Uterus (tissue), 4 donors: ENCODE data around the gene ATP6V0C. TPM values are rescaled to one million over a fixed set of nuclear protein-coding genes. Genes with fewer than 3 reads are reported as not detected.
A peak's percentile ranks its signal among the peaks of the same experiment; 100 is the strongest.

Experiments
- DNase-seq, 2 donors: peaks; one replicate each; pipeline ENCODE4 v3.0.0-alpha.2; 2019 to 2020
- H3K27ac ChIP-seq, 2 donors: fragments of 200-600 bp; sonication (generic); 1 replicate in 1 of 2; 2 replicates in 1 of 2; pipeline ENCODE4 v1.5.1; 2016 to 2018
- H3K27me3 ChIP-seq, 2 donors: fragments of 200-600 bp; sonication (generic); one replicate each; pipeline ENCODE4 v1.5.1; 2018 to 2019; ENCODE audit warnings: control low read depth in 1 of 2
- H3K36me3 ChIP-seq, 2 donors: fragments of 200-600 bp; sonication (generic); one replicate each; pipeline ENCODE4 v1.5.1; 2019; ENCODE audit warnings: control low read depth in 1 of 2
- H3K4me1 ChIP-seq, 2 donors: fragments of 200-600 bp; sonication (generic); one replicate each; pipeline ENCODE4 v1.5.1; 2018 to 2019; ENCODE audit warnings: control low read depth in 1 of 2
- H3K4me3 ChIP-seq, 2 donors: fragments of 200-600 bp; sonication (generic); 1 replicate in 1 of 2; 2 replicates in 1 of 2; pipeline ENCODE4 v1.5.1; 2018 to 2019; ENCODE audit warnings: mild to moderate bottlenecking in 1 of 2
- H3K9me3 ChIP-seq, 2 donors: fragments of 200-600 bp; sonication (generic); one replicate each; pipeline ENCODE4 v1.5.1; 2019; ENCODE audit warnings: control low read depth in 1 of 2
- CTCF ChIP-seq, 4 experiments: fragments of 200-600 bp in 2 of 4; fragments of 450-650 bp in 2 of 4; sonication (generic) in 2 of 4; IDR thresholded peaks; one replicate each; pipeline ENCODE4 v1.5.1; 2016 to 2019; ENCODE audit warnings: antibody characterized with exemption in 4 of 4, mild to moderate bottlenecking in 2 of 4, moderate library complexity in 1 of 4
- POLR2A ChIP-seq, 2 donors: fragments of 450-650 bp; IDR thresholded peaks; one replicate each; pipeline ENCODE4 v1.6.1; 2016; ENCODE audit warnings: antibody characterized with exemption in 2 of 2, mild to moderate bottlenecking in 1 of 2, moderate library complexity in 1 of 2
- intact Hi-C: fragments of 100-400 bp; cut with DNase I; formaldehyde crosslinking; loops from one replicate; pipeline ENCODE4 v1.15.1; 2023; ENCODE audit warnings: low total_unique reads
- total RNA-seq, 4 donors: library from RNA; depleted of rRNA in 3 of 4; stranded (reverse); fragments of >200 nt in 3 of 4; gene quantifications; one replicate each; pipeline versions ENCODE4 v1.1.0 to v1.2.4, GENCODE V29; 2014 to 2023
- donor health status: DM: yes; HTN: yes; CAD: no.

Gene ATP6V0C
- total RNA-seq, 4 donors from 2014 or later, result 14.3 to 126 (median 41.4) TPM

GRCh38 chr16:2526135-2526534, 12.4 kb downstream of the ATP6V0C start:
- H3K9me3 ChIP-seq, result no peaks in the 10 kb centered on the region
- no peak overlapping the region for H3K27ac ChIP-seq
- no peak overlapping the region for H3K4me3 ChIP-seq
- peaks cover 0 to 3% of the 10 kb centered on the region in 2 donors for H3K4me1 ChIP-seq
- H3K36me3 ChIP-seq, result no peaks in the 10 kb centered on the region
- H3K27me3 ChIP-seq, result no peaks in the 10 kb centered on the region
- TF ChIP-seq CTCF (IDR thresholded peaks at IDR 0.05), result no peak
- no peak for TF ChIP-seq POLR2A (IDR thresholded peaks at IDR 0.05)
- DNase-seq, result no peak
- intact Hi-C loops, result no loop called here

GRCh38 chr16:2527071-2527783, 13.5 kb downstream of the ATP6V0C start:
- intact Hi-C loops, result no loop called here
- no peak for DNase-seq
- H3K36me3 ChIP-seq, result no peaks in the 10 kb centered on the region
- TF ChIP-seq POLR2A (IDR thresholded peaks at IDR 0.05) (no peak), CTCF (IDR thresholded peaks at IDR 0.05) (no peak)
- H3K27ac ChIP-seq, result no peak overlapping the region
- no peak overlapping the region for H3K4me3 ChIP-seq
- H3K4me1 ChIP-seq, result no peaks in the 10 kb centered on the region
- no peaks in the 10 kb centered on the region for H3K9me3 ChIP-seq
- H3K27me3 ChIP-seq, result no peaks in the 10 kb centered on the region

DNA sequence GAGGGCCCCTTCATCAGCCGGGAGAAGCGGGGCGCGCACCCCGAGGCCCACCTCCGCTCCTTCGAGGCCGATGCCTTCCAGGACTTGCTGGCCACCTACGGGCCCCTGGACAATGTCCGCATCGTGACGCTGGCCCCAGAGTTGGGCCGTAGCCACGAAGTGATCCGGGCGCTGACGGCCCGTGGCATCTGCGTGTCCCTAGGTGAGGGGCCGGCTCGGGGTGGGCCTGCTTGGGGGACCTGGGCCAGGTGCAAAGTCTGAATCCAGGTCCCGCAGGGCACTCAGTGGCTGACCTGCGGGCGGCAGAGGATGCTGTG, 14.0 kb downstream of the ATP6V0C start:
- Histone ChIP-seq H3K4me1 (no peaks in the 10 kb centered on the region), H3K4me3 (no peak overlapping the region), H3K27ac (no peak overlapping the region), H3K9me3 (no peaks in the 10 kb centered on the region), H3K36me3 (no peaks in the 10 kb centered on the region), H3K27me3 (no peaks in the 10 kb centered on the region)
- intact Hi-C loops, result no loop called here
- no peak for TF ChIP-seq POLR2A (IDR thresholded peaks at IDR 0.05)
- no peak for TF ChIP-seq CTCF (IDR thresholded peaks at IDR 0.05)
- DNase-seq, result peak in 1 of 2 donors; percentile 18

DNA sequence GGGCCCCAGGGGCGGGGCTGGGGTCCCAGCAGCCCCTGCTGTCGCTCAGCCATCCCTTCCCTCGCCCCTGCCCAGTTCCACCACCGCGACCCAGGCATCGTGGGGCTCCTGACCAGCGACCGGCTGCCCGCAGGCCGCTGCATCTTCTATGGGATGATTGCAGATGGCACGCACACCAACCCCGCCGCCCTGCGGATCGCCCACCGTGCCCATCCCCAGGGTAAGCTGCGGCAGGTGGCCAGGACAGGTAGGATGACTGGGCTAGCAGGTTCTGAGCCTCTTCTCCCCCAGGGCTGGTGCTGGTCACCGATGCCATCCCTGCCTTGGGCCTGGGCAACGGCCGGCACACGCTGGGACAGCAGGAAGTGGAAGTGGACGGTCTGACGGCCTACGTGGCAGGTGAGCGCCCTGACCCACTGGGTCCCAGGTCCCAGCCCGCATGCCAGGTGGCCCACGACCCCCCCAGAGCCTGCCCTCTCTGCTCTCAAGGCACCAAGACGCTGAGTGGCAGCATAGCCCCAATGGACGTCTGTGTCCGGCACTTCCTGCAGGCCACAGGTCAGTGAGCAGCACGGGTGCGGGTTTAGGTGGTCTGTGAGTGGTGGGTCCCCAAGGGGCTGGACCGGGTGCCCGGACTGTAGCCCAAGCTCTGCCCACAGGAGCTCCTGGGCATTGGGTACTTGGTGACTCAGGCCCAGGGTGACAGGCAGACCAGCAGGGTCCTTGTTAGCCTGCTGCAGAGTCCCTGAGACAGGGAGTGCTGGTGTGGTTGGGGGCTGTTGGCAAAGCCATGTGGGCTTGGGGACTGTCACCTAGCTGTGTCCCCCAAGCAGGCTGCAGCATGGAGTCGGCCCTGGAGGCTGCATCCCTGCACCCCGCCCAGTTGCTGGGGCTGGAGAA, 14.7 kb downstream of the ATP6V0C start:
- DNase-seq, result peak in 1 of 2 donors; percentile 18
- intact Hi-C loops, result no loop called here
- H3K4me3 ChIP-seq, result no peak overlapping the region
- TF ChIP-seq POLR2A (IDR thresholded peaks at IDR 0.05) (no peak), CTCF (IDR thresholded peaks at IDR 0.05) (no peak)
- no peaks in the 10 kb centered on the region for H3K9me3 ChIP-seq
- no peaks in the 10 kb centered on the region for H3K27me3 ChIP-seq
- no peaks in the 10 kb centered on the region for H3K36me3 ChIP-seq
- H3K27ac ChIP-seq, result no peak overlapping the region
- H3K4me1 ChIP-seq, result no peaks in the 10 kb centered on the region
